HepG2 (cell line): Measurements from ENCODE around the gene ACTN4. TPM values are rescaled to one million over a fixed set of nuclear protein-coding genes. Genes with fewer than 3 reads are reported as not detected.
A peak's percentile ranks its signal among the peaks of the same experiment; 100 is the strongest.

Experiments
- AFF4 ChIP-seq: sonication (generic); formaldehyde crosslinking; IDR thresholded peaks from 2 replicates; pipeline ENCODE4 v1.4.0; 2020; ENCODE audit warnings: missing genetic modification reagents
- ATM ChIP-seq: fragments of 450-650 bp; IDR thresholded peaks from 2 replicates; pipeline ENCODE4 v1.7.1; 2017; ENCODE audit warnings: mild to moderate bottlenecking, borderline replicate concordance
- DRAP1 ChIP-seq: IDR thresholded peaks from 2 replicates; pipeline ENCODE4 v1.6.1; 2016; ENCODE audit warnings: missing genetic modification reagents, missing compliant biosample characterization
- ERF ChIP-seq: IDR thresholded peaks from 2 replicates; pipeline ENCODE4 v1.6.1; 2018; ENCODE audit warnings: missing biosample characterization, missing genetic modification reagents
- FOXP1 ChIP-seq, 2 experiments: fragments of 450-650 bp in 1 of 2; IDR thresholded peaks; 2 replicates each; pipeline ENCODE4 v1.6.1; 2017 to 2018; ENCODE audit warnings: antibody characterized with exemption in 1 of 2
- MAFF ChIP-seq: IDR thresholded peaks from 2 replicates; pipeline ENCODE4 v1.6.1; 2011; ENCODE audit warnings: low read depth, low read length, improper control_type of control experiment
- NCOA1 ChIP-seq: sonication (generic); formaldehyde crosslinking; IDR thresholded peaks from 2 replicates; pipeline ENCODE4 v1.9.0; 2021; ENCODE audit warnings: missing genetic modification reagents
- NFATC3 ChIP-seq: sonication (generic); formaldehyde crosslinking; IDR thresholded peaks from 2 replicates; pipeline ENCODE4 v1.5.1; 2020; ENCODE audit warnings: mild to moderate bottlenecking, missing genetic modification reagents
- SCMH1 ChIP-seq: sonication (generic); formaldehyde crosslinking; IDR thresholded peaks from 2 replicates; pipeline ENCODE4 v1.9.0; 2021; ENCODE audit warnings: missing genetic modification reagents, mild to moderate bottlenecking, borderline replicate concordance
- SIX1 ChIP-seq: sonication (generic); formaldehyde crosslinking; IDR thresholded peaks from 2 replicates; pipeline ENCODE4 v1.4.0; 2020; ENCODE audit warnings: missing genetic modification reagents, borderline replicate concordance
- SKI ChIP-seq: fragments of 450-650 bp; IDR thresholded peaks from one replicate; pipeline ENCODE4 v1.6.1; 2018; ENCODE audit warnings: mild to moderate bottlenecking; ENCODE audit not compliant: partially characterized antibody
- STAT5B ChIP-seq: sonication (generic); formaldehyde crosslinking; IDR thresholded peaks from 2 replicates; pipeline ENCODE4 v1.4.0; 2020; ENCODE audit warnings: missing genetic modification reagents
- TCF7L2 ChIP-seq: IDR thresholded peaks from 2 replicates; pipeline ENCODE4 v1.6.1; 2011; ENCODE audit warnings: mild to moderate bottlenecking, low read depth, low read length, moderate library complexity
- ZFX ChIP-seq: sonication (generic); formaldehyde crosslinking; IDR thresholded peaks from 2 replicates; pipeline ENCODE4 v1.4.0; 2020; ENCODE audit warnings: mild to moderate bottlenecking, low read depth, missing genetic modification reagents, moderate library complexity
- ZNF513 ChIP-seq: sonication (generic); formaldehyde crosslinking; conservative IDR thresholded peaks from 2 replicates; pipeline ENCODE4 v1.5.0; 2020; ENCODE audit warnings: missing genetic modification reagents
- ZNF629 ChIP-seq: sonication (generic); formaldehyde crosslinking; conservative IDR thresholded peaks from 2 replicates; pipeline ENCODE4 v1.5.0; 2020; ENCODE audit warnings: missing genetic modification reagents
- ZNF687 ChIP-seq: sonication (generic); formaldehyde crosslinking; IDR thresholded peaks from 2 replicates; pipeline ENCODE4 v1.5.1; 2020; ENCODE audit warnings: mild to moderate bottlenecking, missing genetic modification reagents, moderate library complexity
- ZSCAN21 ChIP-seq: sonication (generic); formaldehyde crosslinking; IDR thresholded peaks from 2 replicates; pipeline ENCODE4 v1.8.0; 2022; ENCODE audit warnings: mild to moderate bottlenecking, missing genetic modification reagents, moderate library complexity, borderline replicate concordance
- ZSCAN31 ChIP-seq: sonication (generic); formaldehyde crosslinking; IDR thresholded peaks from 2 replicates; pipeline ENCODE4 v1.5.0; 2020; ENCODE audit warnings: low read depth, mild to moderate bottlenecking, missing genetic modification reagents
- polyA plus RNA-seq, 8 experiments: library from polyadenylated mRNA; depleted of rRNA in 3 of 8; stranded (reverse) in 7 of 8; unstranded in 1 of 8; fragments of >200 nt; fragmentation: Illumina TruSeq in 4 of 8; extraction: Trizol in 4 of 8; gene quantifications; 2 replicates each; pipeline versions ENCODE4 v1.2.1 to v1.2.3, GENCODE V29; 2011 to 2016; ENCODE audit warnings: low read depth in 4 of 8, missing spikeins in 1 of 8, mixed read lengths in 1 of 8; ENCODE audit not compliant: insufficient read depth in 1 of 8
- total RNA-seq, 5 experiments: library from RNA; depleted of rRNA; stranded (reverse); fragments of >200 nt; fragmentation: Illumina TruSeq; extraction: Trizol; gene quantifications; 2 replicates each; pipeline ENCODE4 v1.2.3, GENCODE V29; 2016; ENCODE audit warnings: low read depth in 1 of 5

The ACTN4 gene
- total and polyA plus RNA-seq, 2 of the 13 experiments (the other 11 are each of a cell fraction or from before 2014, with no cell fraction given), result 171 to 192 TPM

GRCh38 chr19:38658462-38659306 lies 11.2 kb downstream of the ACTN4 start (continued):
- TF ChIP-seq ZNF687 (CRISPR knock-in tag) (no peak), TCF7L2 (no peak), ERF (CRISPR knock-in tag) (peak; percentile 41; the same call in 1 of the 2 replicates), DRAP1 (CRISPR knock-in tag) (peak; percentile 40; the same call in 1 of the 2 replicates), ZNF513 (no peak), FOXP1 (IDR thresholded peaks at IDR 0.05) (no peak), FOXP1 (CRISPR knock-in tag; IDR thresholded peaks at IDR 0.05) (0 out of 2 replicates have a peak, but pooled peaks have one; percentile 13), SIX1 (CRISPR knock-in tag) (0 out of 2 replicates have a peak, but pooled peaks have one; percentile 22), MAFF (no peak), ZFX (peak; percentile 25; the same call in 1 of the 2 replicates), NFATC3 (CRISPR knock-in tag) (no peak), NCOA1 (CRISPR knock-in tag) (no peak), ATM (no peak), AFF4 (CRISPR knock-in tag) (0 out of 2 replicates have a peak, but pooled peaks have one; percentile 40), SKI (peak; percentile 83), ZNF629 (no peak), ZSCAN31 (no peak), ZSCAN21 (CRISPR knock-in tag) (no peak), SCMH1 (no peak), STAT5B (CRISPR knock-in tag) (no peak)
